NK-92 (cell line): ENCODE measurements around the gene STX10.

Source experiments
- DNase-seq: peaks from one replicate; lab custom pipeline; 2025; ENCODE audit not compliant: unreplicated experiment; lab: John Stamatoyannopoulos, UW

STX10 gene

DNA sequence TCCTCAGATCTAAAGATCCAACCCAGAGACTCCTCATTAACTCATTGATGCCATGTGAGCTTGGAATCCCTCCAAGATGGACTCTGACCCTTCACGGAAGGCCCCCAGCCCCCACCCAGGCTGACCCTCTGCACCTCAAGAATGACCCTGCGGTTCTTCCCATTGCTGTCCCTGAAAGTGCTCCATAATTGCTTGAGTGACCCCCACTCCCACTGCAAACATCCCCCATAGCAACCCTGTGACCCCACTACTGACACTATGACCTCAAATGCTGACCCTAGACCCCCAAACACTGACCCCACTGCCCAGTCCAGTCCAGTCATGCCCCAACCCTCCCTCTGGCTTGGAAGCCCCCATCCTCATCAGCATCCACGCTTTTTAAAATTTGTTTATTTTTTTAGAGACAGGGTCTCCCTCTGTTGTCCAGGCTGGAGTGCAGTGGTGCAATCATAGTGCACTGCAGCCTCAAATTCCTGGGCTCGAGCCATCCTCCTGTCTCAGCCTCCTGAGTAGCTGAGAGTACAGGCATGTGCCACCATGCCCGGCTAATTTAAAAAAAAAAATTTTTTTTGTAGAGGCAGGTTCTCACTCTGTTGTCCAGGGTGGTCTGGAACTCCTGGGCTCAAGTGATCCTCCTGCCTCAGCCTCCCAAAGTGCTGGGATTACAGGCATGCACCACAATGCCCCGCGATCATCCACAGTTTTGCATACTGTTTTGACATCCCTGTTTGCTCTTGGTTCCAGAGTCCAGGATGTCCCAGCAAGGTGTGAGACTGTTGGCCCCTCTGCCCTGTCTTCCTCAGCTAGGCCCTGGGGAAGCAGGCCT, 48.4 kb downstream of the STX10 start:
- no peak for DNase-seq

GRCh38 chr19:13100841-13101589, 49.2 kb downstream of the STX10 start:
- DNase-seq: no peak

DNA sequence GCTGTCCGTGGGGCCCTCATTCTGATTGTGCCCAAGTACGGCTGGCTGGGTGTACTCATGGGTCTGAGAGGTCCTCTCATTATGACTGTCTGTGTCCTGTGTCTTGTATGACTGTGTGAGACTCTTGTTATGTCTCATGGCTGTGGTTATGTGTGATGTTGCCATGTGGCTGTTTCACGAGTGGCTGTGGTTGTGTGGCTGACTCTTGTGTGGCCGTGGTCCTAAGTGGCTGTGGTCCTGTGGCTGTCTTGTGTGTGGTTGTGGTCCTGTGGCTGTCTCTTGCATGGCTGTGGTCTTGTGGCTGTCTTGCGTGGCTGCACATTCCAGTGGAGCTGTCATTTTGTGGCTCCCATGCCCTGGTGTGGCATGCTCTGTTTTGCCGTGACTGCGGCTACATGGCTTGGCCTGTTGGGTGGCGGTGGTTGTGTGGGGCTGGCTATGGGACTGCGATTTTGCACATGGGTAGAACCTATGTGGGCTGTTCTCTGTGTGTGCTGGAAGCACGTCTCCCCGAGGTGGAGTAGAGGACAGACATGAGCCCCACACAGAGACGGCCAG, 50.1 kb downstream of the STX10 start:
- DNase-seq: no peak

- no peak for DNase-seq
Observed at GRCh38 chr19:13099073-13099999, 50.8 kb downstream of the STX10 start.

DNA sequence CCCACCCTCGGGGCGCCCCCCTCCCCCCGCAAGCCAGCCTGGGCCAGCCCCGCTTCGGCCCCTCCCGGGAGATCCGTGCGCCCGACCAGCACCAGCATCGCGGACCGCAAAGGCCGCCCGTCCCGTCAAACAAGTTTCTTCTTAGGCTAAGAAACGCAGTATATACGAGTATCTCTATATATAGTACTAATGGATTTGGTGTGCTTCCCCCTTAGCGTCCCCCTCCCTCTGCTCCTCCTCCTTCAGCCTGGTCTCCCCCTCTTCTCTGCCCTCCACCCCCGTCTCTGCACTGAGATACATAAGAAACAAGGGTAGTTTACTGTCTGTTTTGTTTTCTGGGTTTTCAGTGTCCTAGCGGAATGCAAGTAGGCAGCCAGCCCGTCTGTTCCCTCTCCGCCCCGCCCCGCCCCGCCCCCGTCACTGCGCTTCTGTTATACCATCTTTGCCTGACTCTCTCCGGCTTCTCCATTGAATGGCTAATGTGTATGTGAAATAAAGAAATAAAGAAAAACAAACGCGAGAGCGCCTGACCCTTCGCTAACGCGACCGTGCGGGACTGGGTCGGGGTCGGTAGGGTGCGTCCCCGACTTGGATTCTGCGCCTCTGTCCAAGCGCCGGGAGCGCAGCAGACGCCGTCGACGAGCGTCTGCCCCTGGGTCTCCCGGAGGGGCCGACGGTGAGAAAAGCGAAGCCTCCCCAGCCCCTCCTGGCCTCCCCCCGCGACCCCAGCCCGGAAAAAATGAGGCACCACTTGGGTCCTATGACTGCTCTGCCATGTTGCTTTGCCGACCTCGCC, 51.7 kb downstream of the STX10 start:
- no peak for DNase-seq

DNA sequence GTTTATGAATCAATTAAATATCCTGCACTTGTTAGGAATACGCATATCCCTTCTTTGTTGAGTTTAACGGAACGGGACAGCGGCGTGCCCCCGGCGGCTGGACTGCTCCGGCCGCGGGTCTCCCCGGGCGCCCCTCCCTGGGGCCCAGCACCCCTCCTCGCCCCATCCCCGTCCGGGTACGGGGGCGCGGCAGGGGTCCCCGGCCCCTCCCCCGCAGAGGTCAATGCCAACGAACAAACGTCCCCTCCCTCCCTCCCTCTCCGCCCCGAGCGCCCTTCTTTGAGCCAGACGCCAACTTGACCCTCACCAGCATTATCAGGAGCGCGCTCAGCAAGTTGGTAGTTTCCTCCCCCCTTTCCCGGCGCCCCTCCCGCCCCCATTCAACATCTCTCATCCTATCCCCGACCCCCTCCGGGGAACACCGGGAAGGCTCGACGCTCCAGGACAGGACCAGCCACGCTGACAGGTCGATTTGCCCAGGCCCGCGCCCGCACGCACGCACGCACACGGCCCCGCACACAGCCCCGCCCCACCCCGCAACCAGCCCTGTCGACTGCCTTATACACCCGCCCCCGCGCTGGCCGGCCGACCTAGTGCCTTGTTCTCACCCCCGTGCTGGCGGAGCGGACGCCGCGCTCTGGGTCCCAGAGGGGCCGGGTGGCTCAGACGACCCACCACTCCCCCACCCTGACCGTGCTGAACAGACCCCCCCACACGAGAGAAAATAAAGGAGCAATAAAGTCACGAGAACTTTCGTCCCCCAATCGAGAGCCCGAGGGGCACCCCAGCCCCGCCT, 52.5 kb downstream of the STX10 start:
- DNase-seq: no peak

- DNase-seq: no peak
Observed at GRCh38 chr19:13097033-13097462, 53.1 kb downstream of the STX10 start.

DNA sequence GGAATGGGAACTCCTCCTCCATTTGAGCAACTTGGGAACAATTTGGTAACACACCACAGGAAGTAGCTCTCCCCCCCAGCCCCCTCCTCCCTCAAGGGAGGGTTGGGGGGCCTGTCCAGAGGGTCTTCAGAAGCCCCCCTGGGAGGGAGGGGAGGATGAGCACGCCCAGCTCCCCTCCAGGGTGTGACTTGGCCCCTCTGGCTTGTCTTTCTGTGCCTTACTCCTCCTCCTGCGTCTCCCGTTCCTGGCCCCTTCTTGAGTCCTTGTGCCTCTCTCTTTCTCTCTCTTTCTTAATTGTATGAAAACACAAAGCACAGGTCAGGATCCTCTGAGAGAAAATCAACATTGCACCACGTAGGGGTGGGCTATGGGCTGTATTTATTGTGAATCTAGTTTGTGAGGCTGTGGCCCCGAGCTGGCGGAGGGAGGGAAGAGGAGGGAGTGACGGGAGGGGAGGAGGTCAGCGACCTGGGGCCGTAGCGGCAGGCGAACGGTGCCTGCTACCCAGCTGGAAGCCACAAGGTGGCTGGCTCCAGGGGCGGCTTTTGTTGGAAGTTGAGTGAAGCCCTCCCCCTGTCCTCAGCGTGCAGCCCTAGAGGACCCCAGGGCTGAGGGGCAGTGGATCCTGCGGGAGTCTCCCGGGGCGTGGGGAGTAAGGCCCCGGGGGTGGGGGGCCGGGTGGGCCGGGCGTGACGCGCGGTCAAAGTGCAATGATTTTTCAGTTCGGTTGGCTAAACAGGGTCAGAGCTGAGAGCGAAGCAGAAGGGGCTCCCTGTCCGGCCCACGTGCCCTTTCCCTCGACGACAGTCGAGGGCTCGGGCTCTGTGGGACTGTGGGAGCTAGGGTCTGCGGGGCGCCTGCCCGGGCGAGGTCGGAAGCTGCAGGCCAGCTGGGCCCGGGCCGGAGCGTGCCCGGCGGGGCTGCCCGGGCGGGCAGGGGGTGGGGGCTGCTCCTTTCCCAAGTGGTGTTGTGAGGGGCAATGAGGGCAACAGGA, 53.9 kb downstream of the STX10 start:
- no peak for DNase-seq

DNA sequence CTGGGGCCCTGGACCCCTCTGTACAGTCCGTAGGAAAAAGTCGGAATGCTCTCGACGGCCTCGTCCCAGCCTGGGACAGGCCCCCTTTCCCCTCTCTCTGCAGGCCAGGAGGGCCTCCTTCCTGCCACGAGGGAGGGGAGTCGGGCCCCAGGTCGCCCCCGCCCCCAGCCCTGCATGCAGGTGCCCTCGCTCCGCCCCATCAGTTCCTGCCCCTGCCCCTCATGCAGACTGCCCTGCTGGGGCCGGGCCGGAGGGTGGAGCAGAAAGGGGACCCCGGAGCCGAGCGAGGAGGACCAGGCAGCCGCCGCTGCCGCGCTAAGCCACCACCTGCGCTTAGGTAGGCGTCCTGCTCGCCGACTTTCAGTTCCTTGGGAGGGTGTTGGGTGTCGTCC, 54.8 kb downstream of the STX10 start:
- no peak for DNase-seq

GRCh38 chr19:13094771-13095392, 55.3 kb downstream of the STX10 start:
- no peak for DNase-seq

GRCh38 chr19:13094106-13094504, 56.1 kb downstream of the STX10 start:
- DNase-seq: no peak
